ENCODE results near the gene POLR2J.

DNA sequence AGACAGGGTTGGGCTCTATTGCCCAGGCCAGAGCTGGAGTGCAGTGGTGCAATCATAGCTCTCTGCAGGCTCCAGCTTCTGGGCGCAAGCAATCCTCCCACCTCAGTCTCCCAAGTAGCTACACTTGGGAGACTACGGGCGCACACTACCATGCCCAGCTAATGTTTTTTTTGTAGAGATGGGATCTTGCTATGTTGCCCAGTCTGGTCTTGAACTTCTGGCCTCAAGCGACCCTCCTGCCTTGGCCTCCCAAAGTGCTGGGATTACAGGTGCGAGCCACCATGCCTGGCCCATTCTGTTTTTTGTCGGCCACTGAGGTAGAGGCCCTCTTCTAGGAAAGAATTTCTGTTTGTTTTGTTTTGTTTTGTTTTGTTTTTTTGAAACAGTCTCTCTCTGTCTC, 26.3 kb downstream of the POLR2J start:
- TF ChIP-seq EZH2 (IDR thresholded peaks at IDR 0.05; ENCODE audit: low read depth, unreplicated experiment), result no peak
- TF ChIP-seq, protein P1, sequence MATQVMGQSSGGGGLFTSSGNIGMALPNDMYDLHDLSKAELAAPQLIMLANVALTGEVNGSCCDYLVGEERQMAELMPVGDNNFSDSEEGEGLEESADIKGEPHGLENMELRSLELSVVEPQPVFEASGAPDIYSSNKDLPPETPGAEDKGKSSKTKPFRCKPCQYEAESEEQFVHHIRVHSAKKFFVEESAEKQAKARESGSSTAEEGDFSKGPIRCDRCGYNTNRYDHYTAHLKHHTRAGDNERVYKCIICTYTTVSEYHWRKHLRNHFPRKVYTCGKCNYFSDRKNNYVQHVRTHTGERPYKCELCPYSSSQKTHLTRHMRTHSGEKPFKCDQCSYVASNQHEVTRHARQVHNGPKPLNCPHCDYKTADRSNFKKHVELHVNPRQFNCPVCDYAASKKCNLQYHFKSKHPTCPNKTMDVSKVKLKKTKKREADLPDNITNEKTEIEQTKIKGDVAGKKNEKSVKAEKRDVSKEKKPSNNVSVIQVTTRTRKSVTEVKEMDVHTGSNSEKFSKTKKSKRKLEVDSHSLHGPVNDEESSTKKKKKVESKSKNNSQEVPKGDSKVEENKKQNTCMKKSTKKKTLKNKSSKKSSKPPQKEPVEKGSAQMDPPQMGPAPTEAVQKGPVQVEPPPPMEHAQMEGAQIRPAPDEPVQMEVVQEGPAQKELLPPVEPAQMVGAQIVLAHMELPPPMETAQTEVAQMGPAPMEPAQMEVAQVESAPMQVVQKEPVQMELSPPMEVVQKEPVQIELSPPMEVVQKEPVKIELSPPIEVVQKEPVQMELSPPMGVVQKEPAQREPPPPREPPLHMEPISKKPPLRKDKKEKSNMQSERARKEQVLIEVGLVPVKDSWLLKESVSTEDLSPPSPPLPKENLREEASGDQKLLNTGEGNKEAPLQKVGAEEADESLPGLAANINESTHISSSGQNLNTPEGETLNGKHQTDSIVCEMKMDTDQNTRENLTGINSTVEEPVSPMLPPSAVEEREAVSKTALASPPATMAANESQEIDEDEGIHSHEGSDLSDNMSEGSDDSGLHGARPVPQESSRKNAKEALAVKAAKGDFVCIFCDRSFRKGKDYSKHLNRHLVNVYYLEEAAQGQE (IDR thresholded peaks at IDR 0.05; ENCODE audit: unreplicated experiment), result no peak
